ENCODE data around the gene DMD.

Gene DMD

GRCh38 chrX:31713120-31713519 is 1498.2 kb downstream of the DMD start:
- no peak for DNase-seq (ENCODE audit: low read depth in 2 of 2)

GRCh38 chrX:31711166-31711565 is 1500.2 kb downstream of the DMD start:
- DNase-seq (ENCODE audit: low read depth in 2 of 2): no peak

DNA sequence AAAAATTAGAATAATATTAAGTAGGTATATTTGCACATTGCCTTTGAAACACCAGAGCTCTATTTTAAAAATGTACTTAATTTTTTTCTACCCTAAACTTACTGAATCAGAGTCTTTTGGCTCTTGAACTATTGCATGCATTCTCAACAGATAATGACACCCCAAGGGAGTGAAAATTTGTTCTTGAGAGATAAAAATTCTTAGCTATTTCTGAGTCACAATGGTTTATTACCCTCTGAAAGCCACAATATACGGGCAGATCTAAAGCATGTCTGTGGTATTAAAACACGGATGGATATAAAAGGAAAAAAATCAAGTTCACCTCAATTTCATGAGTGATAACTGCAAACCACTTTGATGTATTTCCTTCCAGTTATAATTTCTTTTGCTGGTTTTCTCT is 1503.2 kb downstream of the DMD start:
- no peak for DNase-seq (ENCODE audit: low read depth in 2 of 2)

DNA sequence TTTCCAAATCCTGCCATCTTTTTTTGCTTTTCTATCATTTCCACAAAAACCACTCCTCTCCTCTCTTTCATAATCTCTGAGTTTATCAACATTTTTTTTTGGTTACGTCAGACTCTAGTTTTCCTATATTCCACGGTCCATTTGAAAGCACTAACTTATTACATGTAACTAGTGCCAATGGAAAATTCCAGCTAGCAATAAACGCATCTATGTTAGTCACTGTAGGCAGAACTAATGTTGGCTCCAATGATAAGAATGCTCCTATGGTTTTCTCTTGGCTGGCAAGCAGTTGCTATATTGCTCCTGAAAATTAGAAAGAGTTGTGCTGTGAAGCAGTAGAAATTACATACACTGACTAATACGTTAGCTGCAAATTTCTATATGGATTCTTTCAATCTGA is 1504.9 kb downstream of the DMD start:
- DNase-seq (ENCODE audit: low read depth in 2 of 2): no peak

- no peak for DNase-seq (ENCODE audit: low read depth in 2 of 2)
Measured at GRCh38 chrX:31705816-31706215, 1505.5 kb downstream of the DMD start.

- no peak for DNase-seq (ENCODE audit: low read depth in 2 of 2)
Measured at GRCh38 chrX:31704938-31705337, 1506.4 kb downstream of the DMD start.

GRCh38 chrX:31702222-31702621 is 1509.1 kb downstream of the DMD start:
- DNase-seq (ENCODE audit: low read depth in 2 of 2): no peak

- no peak for DNase-seq (ENCODE audit: low read depth in 2 of 2)
Measured at GRCh38 chrX:31697294-31697916, 1513.9 kb downstream of the DMD start.

DNA sequence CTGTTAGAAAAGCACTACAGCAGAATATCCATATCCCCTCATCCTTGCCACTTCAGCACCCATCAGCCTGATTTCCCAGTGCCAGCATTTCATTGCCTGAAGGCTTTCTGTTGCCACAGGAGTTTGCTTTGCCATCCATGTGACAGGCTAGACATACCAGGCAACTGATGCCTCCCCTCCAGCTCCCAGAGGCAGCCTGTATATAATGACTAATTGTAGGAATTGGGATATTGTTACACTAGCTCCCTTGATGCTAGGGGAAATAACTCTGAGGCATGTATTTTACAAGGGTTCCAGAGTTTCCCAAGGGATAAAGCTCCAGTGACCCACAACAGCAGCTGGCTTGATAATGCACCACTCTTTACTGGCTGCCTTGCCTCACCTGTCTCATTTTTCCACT is 1531.5 kb downstream of the DMD start:
- no peak for DNase-seq (ENCODE audit: low read depth in 2 of 2)

DNA sequence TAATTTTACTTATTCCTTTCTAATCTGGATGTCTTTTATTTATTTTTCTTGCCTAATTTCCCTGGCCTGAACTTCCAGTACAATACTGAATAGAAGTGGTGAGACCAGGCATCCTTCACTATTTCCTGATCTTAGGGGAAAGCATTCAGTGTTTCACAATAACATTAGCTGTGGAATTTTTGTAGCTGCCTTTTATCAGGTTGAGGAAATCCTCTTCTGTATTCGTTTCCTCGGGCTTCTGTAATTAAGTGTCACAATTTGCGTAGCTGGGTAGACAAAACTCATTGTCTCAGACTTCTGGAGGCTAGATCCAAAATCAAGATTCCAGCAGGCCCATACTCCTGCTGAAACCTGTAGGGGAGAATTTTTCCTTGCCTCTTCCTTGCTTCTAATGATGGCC is 1541.1 kb downstream of the DMD start:
- no peak for DNase-seq (ENCODE audit: low read depth in 2 of 2)

GRCh38 chrX:31665454-31665853 is 1545.9 kb downstream of the DMD start:
- DNase-seq (ENCODE audit: low read depth in 2 of 2): no peak

DNA sequence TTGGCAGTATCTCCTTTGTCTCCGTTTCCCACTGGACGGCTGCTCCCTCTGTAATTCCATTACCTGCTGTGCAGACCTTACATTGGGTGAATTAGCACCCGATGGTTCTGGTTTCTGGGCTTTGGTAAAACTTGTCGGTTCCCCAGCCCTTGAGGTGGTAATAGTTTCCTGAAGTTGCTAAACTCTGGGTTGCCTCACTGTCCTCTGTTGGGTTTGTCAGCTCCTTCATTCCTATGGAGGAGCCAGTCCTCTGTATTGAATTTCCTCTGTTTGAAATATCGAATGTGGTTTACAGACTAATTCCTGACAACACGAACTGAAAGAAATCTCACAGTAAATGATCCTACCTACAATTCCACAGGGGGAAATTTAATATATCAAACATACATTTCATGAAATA is 1548.2 kb downstream of the DMD start:
- no peak for DNase-seq (ENCODE audit: low read depth in 2 of 2)

DNA sequence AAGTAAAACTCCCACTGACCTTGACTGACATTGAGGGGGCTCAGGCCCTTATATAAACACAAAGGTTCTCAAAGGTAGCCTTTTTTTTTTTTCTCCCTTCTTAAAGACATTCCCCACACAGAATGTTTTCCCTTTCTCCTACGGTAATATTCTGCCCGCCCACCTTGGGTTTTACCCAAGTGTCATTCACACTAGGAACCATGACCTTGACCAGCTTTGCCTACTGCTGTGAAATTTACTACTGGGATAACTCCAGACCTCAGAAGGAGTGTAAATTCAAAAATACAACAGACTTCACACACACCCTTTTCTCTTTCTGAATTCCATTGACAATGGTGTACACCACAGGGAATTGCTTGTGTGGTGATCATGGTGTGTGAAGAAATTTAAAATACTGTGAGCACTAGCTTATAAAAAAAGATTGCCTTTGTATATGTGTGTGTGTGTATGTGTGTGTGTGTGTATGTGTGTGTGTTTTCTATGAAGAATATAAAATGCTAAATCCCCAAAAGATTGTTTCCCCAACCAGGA is 1550.0 kb downstream of the DMD start:
- DNase-seq (ENCODE audit: low read depth in 2 of 2): no peak

DNA sequence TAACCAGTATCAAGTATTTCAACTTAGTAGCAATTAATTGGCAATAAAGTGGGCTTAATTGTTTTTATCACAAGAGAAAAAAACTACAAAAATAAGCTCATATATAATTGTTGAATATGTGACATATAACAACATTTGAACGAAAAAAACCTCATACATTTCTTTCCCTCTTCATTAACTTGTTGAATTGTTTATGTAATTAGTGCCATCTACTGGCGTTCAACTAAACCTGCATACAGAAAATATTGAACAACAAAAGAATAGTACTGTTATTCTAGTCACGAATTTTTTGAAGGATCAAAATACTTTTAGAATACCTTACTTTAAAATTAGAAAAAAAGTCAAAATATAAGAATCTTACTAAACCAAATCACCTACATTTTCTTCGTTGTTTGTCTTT is 1553.0 kb downstream of the DMD start:
- no peak for DNase-seq (ENCODE audit: low read depth in 2 of 2)

- no peak for DNase-seq (ENCODE audit: low read depth in 2 of 2)
Measured at GRCh38 chrX:31656013-31656412, 1555.3 kb downstream of the DMD start.

DNA sequence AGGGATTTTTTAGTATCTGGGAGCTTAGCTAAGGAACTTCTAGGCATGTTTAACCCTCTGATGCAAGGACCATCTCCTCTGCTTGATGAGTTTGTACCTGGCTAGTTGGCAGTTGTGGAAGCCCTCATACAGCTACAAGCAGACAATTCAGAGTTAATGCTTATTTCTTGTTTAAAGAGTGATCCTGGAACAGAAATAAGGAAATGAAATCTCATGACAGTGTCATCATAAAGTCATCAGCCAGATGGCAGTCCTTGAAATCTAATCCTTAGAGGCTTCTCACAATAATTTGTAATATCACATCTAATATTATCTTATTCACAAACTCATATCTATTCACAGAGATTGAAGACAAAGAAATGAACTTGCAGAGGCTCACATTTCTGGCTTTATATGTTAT is 1557.9 kb downstream of the DMD start:
- no peak for DNase-seq (ENCODE audit: low read depth in 2 of 2)

DNA sequence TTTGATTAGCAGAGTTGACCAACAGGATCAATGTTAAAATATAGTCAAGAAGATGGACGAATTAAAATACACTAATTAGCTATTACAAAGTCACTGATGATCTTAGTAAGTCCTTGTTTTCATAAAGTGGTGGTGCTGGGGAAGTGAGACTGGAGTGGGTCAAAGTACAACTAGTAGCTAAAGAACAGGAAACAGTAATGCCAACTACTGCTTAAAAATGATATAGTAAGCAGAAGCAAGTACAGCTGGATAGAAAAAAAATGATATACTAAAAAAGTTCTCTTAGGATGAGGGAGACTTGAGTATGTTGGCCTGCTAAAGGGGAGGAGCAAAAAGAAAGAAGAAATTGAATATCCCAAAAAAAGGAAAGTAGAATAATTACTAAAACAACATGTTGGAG is 1558.7 kb downstream of the DMD start:
- DNase-seq (ENCODE audit: low read depth in 2 of 2): no peak

GRCh38 chrX:31649201-31649600 is 1562.1 kb downstream of the DMD start:
- DNase-seq (ENCODE audit: low read depth in 2 of 2): no peak

DNA sequence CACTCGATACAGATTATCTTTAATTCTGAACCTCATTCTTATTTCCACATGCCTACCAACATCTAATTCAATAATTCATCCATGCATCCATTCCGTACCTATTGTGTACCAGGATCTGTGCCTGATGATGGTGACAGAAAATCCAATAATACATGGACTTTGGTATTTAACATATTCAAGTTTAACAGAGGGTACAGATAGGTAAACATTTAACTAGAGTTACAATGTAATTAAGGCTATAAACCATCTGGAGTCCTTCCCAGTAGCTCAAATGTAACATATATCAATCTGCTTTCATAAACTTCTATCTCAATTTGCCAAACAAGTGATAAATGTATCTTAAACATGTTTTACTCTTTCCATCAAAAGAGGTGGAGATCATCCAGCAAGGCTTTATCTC is 1578.0 kb downstream of the DMD start:
- DNase-seq (ENCODE audit: low read depth in 2 of 2): no peak

GRCh38 chrX:31629195-31629594 is 1582.2 kb downstream of the DMD start:
- DNase-seq (ENCODE audit: low read depth in 2 of 2): no peak

- no peak for DNase-seq (ENCODE audit: low read depth in 2 of 2)
Measured at GRCh38 chrX:31609130-31609529, 1602.2 kb downstream of the DMD start.

DNA sequence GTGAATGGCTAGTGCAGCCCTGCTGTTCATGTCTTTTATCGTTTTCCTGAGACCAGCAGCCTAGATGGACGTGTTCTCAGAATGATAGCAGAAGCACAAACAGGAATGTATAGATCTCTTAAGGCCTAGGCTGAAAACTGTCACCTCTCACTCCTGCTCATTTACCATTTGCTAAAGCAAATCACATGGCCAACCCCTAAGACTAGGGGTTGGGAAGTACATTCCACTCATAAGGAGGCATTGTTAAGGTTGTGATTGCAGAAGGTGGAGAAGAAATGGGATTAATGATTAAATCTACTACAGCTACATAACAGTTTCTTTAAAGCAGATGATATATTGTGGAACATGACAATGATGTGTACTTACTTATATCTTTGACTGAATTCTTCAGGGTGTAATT is 1602.7 kb downstream of the DMD start:
- DNase-seq (ENCODE audit: low read depth in 2 of 2): no peak

- DNase-seq (ENCODE audit: low read depth in 2 of 2): no peak
Measured at GRCh38 chrX:31606771-31607170, 1604.6 kb downstream of the DMD start.

DNA sequence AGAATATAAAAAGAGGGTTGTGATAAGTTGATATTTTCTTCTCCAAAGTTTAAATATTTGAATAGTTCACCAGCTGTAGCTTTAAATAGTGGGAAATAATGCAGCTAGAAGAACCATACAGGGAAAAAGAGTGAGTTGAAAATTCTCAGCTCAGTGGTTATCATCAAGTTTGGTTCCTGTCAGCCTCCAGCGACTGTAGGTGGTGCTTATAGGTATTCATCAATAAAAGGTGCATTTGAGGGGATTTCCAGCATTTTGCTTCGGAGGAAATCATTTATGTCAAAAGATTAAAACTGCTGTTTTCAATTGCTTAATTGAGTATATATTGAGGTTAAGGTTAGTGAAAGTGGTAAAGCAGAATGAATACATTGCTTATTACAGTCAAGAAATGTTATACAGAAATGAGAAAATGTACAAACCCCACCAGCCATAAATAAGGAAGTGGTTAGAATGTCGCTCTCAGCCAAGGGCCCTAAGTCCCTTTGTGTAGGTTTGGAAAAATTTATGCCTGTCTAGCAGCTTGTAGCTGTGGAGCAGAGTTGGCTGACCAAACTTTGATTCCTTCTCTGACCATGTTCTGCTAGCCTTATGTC is 1606.6 kb downstream of the DMD start:
- no peak for DNase-seq (ENCODE audit: low read depth in 2 of 2)
